Upper lobe of left lung (tissue), 6 donors: ENCODE data around the gene DNAJC4. TPM values are rescaled to one million over a fixed set of nuclear protein-coding genes. Genes with fewer than 3 reads are reported as not detected.
A peak's percentile ranks its signal among the peaks of the same experiment; 100 is the strongest.

Source experiments
- ATAC-seq, 2 donors: fragments of 200-7000 bp; cut with Tn5 transposase; one replicate each; pipeline ENCODE4 v1.9.1; 2022; ENCODE audit warnings: mild to moderate bottlenecking in 2 of 2, moderate library complexity in 2 of 2; ENCODE audit not compliant: low FRiP score in 2 of 2
- DNase-seq, 2 donors: peaks; one replicate each; pipeline ENCODE4 v3.0.0-alpha.2; 2019 to 2020
- H3K27ac ChIP-seq, 4 donors: fragments of 200-600 bp; sonication (generic); one replicate each; pipeline ENCODE4 v1.5.1; 2016 to 2019
- H3K27me3 ChIP-seq, 4 donors: fragments of 200-600 bp; sonication (generic); one replicate each; pipeline ENCODE4 v1.5.1; 2017 to 2019
- H3K36me3 ChIP-seq, 4 donors: fragments of 200-600 bp; sonication (generic); one replicate each; pipeline ENCODE4 v1.5.1; 2016 to 2019
- H3K4me1 ChIP-seq, 4 donors: fragments of 200-600 bp; sonication (generic); one replicate each; pipeline ENCODE4 v1.5.1; 2018 to 2019
- H3K4me3 ChIP-seq, 4 donors: fragments of 200-600 bp; sonication (generic); one replicate each; pipeline ENCODE4 v1.5.1; 2017 to 2019; ENCODE audit warnings: mild to moderate bottlenecking in 2 of 4, moderate library complexity in 1 of 4
- H3K9me3 ChIP-seq, 4 donors: fragments of 200-600 bp; sonication (generic); one replicate each; pipeline ENCODE4 v1.5.1; 2018 to 2019
- CTCF ChIP-seq, 6 experiments: fragments of 450-650 bp in 4 of 6; fragments of 200-600 bp in 2 of 6; sonication (generic) in 2 of 6; IDR thresholded peaks; one replicate each; pipeline ENCODE4 v1.5.1; 2016 to 2019; ENCODE audit warnings: antibody characterized with exemption in 6 of 6
- EP300 ChIP-seq, 4 donors: sonication (generic); formaldehyde crosslinking; IDR thresholded peaks; one replicate each; pipeline ENCODE4 v1.5.1; 2017; ENCODE audit warnings: antibody characterized with exemption in 4 of 4, control low read depth in 2 of 4
- POLR2A ChIP-seq, 4 donors: fragments of 450-650 bp; IDR thresholded peaks; one replicate each; pipeline ENCODE4 v1.5.1; 2016 to 2017; ENCODE audit warnings: antibody characterized with exemption in 4 of 4, mild to moderate bottlenecking in 2 of 4
- POLR2AphosphoS5 ChIP-seq, 2 donors: sonication (generic); formaldehyde crosslinking; IDR thresholded peaks; one replicate each; pipeline ENCODE4 v1.5.1; 2017; ENCODE audit warnings: antibody characterized with exemption in 2 of 2
- WGBS, 2 donors: methylation state at CpG; one replicate each; pipeline ENCODE4 v1.1.5; 2017 to 2018; 5-methylcytosine and 5-hydroxymethylcytosine counted together
- total RNA-seq, 6 donors: library from RNA; depleted of rRNA in 4 of 6; stranded (reverse); fragments of >200 nt in 4 of 6; gene quantifications; one replicate each; pipeline versions ENCODE4 v1.1.0 to v1.2.1, GENCODE V29; 2016 to 2021
- donor health status: DM: no; HTN: no; CAD: no; lungs with moderate emphysema.
- donor health status: DM: no; HTN: yes; CAD: no; lungs with severe emphysema.

DNAJC4 gene
- total RNA-seq, 6 donors from 2014 or later: 25.0 to 52.0 (median 39.2) TPM

GRCh38 chr11:64249038-64249437, 18.7 kb downstream of the DNAJC4 start:
- no peaks in the 10 kb centered on the region for H3K9me3 ChIP-seq
- no peak for DNase-seq
- no peaks in the 10 kb centered on the region for H3K27me3 ChIP-seq
- no peak for ATAC-seq
- WGBS, 2 donors: 96 to 97% methylated on average over 3 to 4 of the region's 4 CpGs
- H3K36me3 ChIP-seq: peaks cover 0 to 4% (median 2%) of the 10 kb centered on the region in 4 donors
- H3K4me1 ChIP-seq: peaks cover 41 to 63% (median 49%) of the 10 kb centered on the region in 4 donors
- no peak overlapping the region for H3K27ac ChIP-seq
- H3K4me3 ChIP-seq: no peak overlapping the region
- TF ChIP-seq POLR2AphosphoS5 (IDR thresholded peaks at IDR 0.05) (no peak), POLR2A (IDR thresholded peaks at IDR 0.05) (no peak)

- H3K27me3 ChIP-seq: no peaks in the 10 kb centered on the region
- H3K4me3 ChIP-seq: no peak overlapping the region
- DNase-seq (no peak), ATAC-seq (no peak)
- peaks cover 40 to 63% (median 49%) of the 10 kb centered on the region in 4 donors for H3K4me1 ChIP-seq
- peaks cover 0 to 8% (median 7%) of the 10 kb centered on the region in 4 donors for H3K36me3 ChIP-seq
- H3K9me3 ChIP-seq: no peaks in the 10 kb centered on the region
- 91 to 97% methylated on average over 8 of the region's 8 CpGs for WGBS, 2 donors
- TF ChIP-seq CTCF (IDR thresholded peaks at IDR 0.05) (no peak), EP300 (IDR thresholded peaks at IDR 0.05) (no peak), POLR2AphosphoS5 (IDR thresholded peaks at IDR 0.05) (no peak), POLR2A (IDR thresholded peaks at IDR 0.05) (no peak)
- H3K27ac ChIP-seq: no peak overlapping the region
These were observed 19.4 kb downstream of the DNAJC4 start for GRCh38 chr11:64249563-64250414.

DNA sequence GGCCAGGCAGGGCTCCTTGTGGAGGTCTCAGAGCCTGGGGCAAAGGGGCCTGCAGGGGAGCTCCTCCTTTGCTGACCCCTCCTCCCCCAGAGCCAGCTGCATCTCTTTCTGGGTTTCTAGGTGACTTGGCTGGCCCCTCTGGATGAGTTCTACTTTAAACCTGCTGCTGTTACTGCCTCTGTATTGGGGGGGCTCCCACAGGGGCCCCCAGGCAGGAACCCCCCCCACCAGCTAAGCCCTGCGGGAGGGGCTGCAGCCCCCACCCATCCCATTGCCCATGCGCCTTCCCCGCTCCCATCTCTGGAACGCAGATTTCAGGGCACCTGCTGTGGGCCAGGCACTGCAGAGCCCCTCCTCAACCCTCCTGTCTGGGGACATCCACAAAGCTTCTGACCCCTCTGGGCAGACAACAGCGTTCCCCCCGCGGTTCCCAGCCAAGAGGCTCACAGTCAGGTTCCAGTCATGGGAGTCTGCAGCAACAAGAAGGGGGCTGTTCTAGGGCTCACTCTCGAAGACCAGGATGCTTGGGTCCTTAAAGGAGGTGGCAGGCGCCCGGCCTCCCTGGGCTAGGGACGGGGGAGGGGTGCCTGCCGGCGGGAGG, 20.2 kb downstream of the DNAJC4 start:
- H3K27me3 ChIP-seq: no peaks in the 10 kb centered on the region
- peak in 1 of 2 donors; percentile 46 for DNase-seq
- TF ChIP-seq EP300 (IDR thresholded peaks at IDR 0.05): no peak
- peak overlapping the region in 1 of 4 donors; percentile 81 for H3K27ac ChIP-seq
- no peaks in the 10 kb centered on the region for H3K9me3 ChIP-seq
- peaks cover 32 to 55% (median 42%) of the 10 kb centered on the region in 4 donors for H3K4me1 ChIP-seq
- 0 to 26% methylated on average over 1 to 13 of the region's 13 CpGs for WGBS, 2 donors
- peak overlapping the region in 3 of 4 donors; percentile 56 to 96 (median 90) for H3K4me3 ChIP-seq
- H3K36me3 ChIP-seq: peaks cover 0 to 15% (median 14%) of the 10 kb centered on the region in 4 donors
- ATAC-seq: no peak

- no peaks in the 10 kb centered on the region for H3K9me3 ChIP-seq
- no peaks in the 10 kb centered on the region for H3K27me3 ChIP-seq
- WGBS, 2 donors: 1% methylated on average over 47 of the region's 75 CpGs; no CpG with 5 or more reads in 1 of the 2 donors
- ATAC-seq (peak; percentile 71 to 82), DNase-seq (peak; percentile 67 to 95)
- peaks cover 26 to 49% (median 35%) of the 10 kb centered on the region in 4 donors for H3K4me1 ChIP-seq
- TF ChIP-seq POLR2A (IDR thresholded peaks at IDR 0.05): peak in 2 of 4 donors; percentile 76 to 77
- TF ChIP-seq EP300 (IDR thresholded peaks at IDR 0.05): no peak
- TF ChIP-seq CTCF (IDR thresholded peaks at IDR 0.05): peak; percentile 93 to 99 (median 94)
- TF ChIP-seq POLR2AphosphoS5 (IDR thresholded peaks at IDR 0.05): peak in 1 of 2 donors; percentile 53
- H3K36me3 ChIP-seq: peaks cover under 1 to 21% (median 20%) of the 10 kb centered on the region in 4 donors
- peak within 1 kb of the TSS; percentile 59 to 82 (median 80) for H3K27ac ChIP-seq
- H3K4me3 ChIP-seq: peak within 1 kb of the TSS; percentile 56 to 96 (median 87)
These were observed 20.8 kb downstream of the DNAJC4 start, which contains the start of gene PLCB3 for GRCh38 chr11:64251016-64251752. Gene PLCB3 (plus strand): TSS chr11:64251530. CDS start chr11:64251650, 120 bp downstream.

DNA sequence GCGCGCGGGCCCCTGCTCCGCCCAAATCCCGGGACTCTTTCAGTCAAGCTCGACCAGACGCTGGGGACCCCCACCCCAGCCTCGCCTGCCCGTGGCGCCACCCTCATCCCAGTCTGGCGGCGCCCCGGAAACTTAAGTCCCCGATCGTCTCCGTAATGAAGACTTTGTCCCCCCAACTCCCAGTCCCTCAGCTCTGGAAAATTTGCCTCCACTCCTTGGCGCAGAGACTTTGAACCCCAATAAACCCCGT, 21.3 kb downstream of the DNAJC4 start:
- TF ChIP-seq CTCF (IDR thresholded peaks at IDR 0.05) (no peak), POLR2A (IDR thresholded peaks at IDR 0.05) (no peak), POLR2AphosphoS5 (IDR thresholded peaks at IDR 0.05) (no peak), EP300 (IDR thresholded peaks at IDR 0.05) (no peak)
- Histone ChIP-seq H3K36me3 (peaks cover 5 to 26% (median 25%) of the 10 kb centered on the region in 4 donors), H3K4me3 (peak overlapping the region; percentile 56 to 96 (median 87)), H3K27ac (peak overlapping the region; percentile 59 to 82 (median 80)), H3K27me3 (no peaks in the 10 kb centered on the region), H3K4me1 (peaks cover 26 to 48% (median 35%) of the 10 kb centered on the region in 4 donors), H3K9me3 (no peaks in the 10 kb centered on the region)
- no peak for DNase-seq
- ATAC-seq: no peak
- WGBS, 2 donors: 1 to 3% methylated on average over 13 to 15 of the region's 18 CpGs
